Activated CD8-positive, alpha-beta memory T cell treated with anti-CD3 and anti-CD28 coated beads, Interleukin-2, amount 50 U/mL, for 4 hours (primary cell): ENCODE results near the gene GJB5.

Experiments used
- DNase-seq: peaks from one replicate; pipeline ENCODE4 v3.0.0-alpha.2; 2020

Gene GJB5

GRCh38 chr1:34777519-34778321 is 22.9 kb downstream of the GJB5 start:
- DNase-seq: no peak

GRCh38 chr1:34778381-34778780 is 23.5 kb downstream of the GJB5 start:
- no peak for DNase-seq

- no peak for DNase-seq
Measured at GRCh38 chr1:34779005-34779404, 24.2 kb downstream of the GJB5 start.

- DNase-seq: no peak
Measured at GRCh38 chr1:34779526-34779925, 24.7 kb downstream of the GJB5 start.

- DNase-seq: no peak
Measured at GRCh38 chr1:34779962-34780361, 25.1 kb downstream of the GJB5 start.

- DNase-seq: no peak
Measured at GRCh38 chr1:34780528-34780927, 25.7 kb downstream of the GJB5 start.

GRCh38 chr1:34781071-34781843 is 26.4 kb downstream of the GJB5 start, which contains the start of gene GJB3:
Gene GJB3 (plus strand): TSS chr1:34781214. CDS start chr1:34784763, 3,549 bp downstream.
- DNase-seq: no peak

- no peak for DNase-seq
Measured at GRCh38 chr1:34781844-34782391, 27.1 kb downstream of the GJB5 start.

GRCh38 chr1:34784751-34785221 is 29.9 kb downstream of the GJB5 start:
- no peak for DNase-seq

GRCh38 chr1:34785231-34785874 is 30.5 kb downstream of the GJB5 start:
- no peak for DNase-seq

- DNase-seq: no peak
Measured at GRCh38 chr1:34785875-34786470, 31.1 kb downstream of the GJB5 start.

GRCh38 chr1:34786521-34787325 is 31.9 kb downstream of the GJB5 start:
- peak; percentile 66 for DNase-seq

- DNase-seq: no peak
Measured at GRCh38 chr1:34787461-34788420, 32.9 kb downstream of the GJB5 start.

GRCh38 chr1:34790985-34791384 is 36.1 kb downstream of the GJB5 start:
- DNase-seq: no peak

GRCh38 chr1:34792424-34792823 is 37.6 kb downstream of the GJB5 start:
- DNase-seq: no peak

GRCh38 chr1:34792868-34793727 is 38.3 kb downstream of the GJB5 start, which contains the start of gene GJA4:
Gene GJA4 (plus strand): TSS chr1:34792999. CDS start chr1:34794214, 1,215 bp downstream.
- no peak for DNase-seq

- no peak for DNase-seq
Measured at GRCh38 chr1:34794001-34794789, 39.3 kb downstream of the GJB5 start.

GRCh38 chr1:34794790-34795180 is 39.9 kb downstream of the GJB5 start:
- no peak for DNase-seq

- no peak for DNase-seq
Measured at GRCh38 chr1:34795916-34796315, 41.1 kb downstream of the GJB5 start.
